NB4 (cell line): ENCODE measurements around the gene PRKD1.

Source experiments
- CTCF ChIP-seq: IDR thresholded peaks from one replicate; pipeline ENCODE4 v1.5.1; 2012; ENCODE audit warnings: low read depth, low read length
- POLR2A ChIP-seq: IDR thresholded peaks from 2 replicates; pipeline ENCODE4 v1.6.1; 2011; ENCODE audit warnings: mild to moderate bottlenecking; ENCODE audit not compliant: insufficient read length; ENCODE audit errors: extremely low read depth

GRCh38 chr14:29796853-29797252, 130.8 kb downstream of the PRKD1 start:
- no peak for TF ChIP-seq POLR2A
- no peak for TF ChIP-seq CTCF
